Testis (tissue), 2 donors: ENCODE results near the gene AATF.

ENCODE experiments used
- POLR2A ChIP-seq: fragments of 450-650 bp; IDR thresholded peaks from one replicate; pipeline ENCODE4 v1.6.1; 2017; ENCODE audit warnings: antibody characterized with exemption, mild to moderate bottlenecking, moderate library complexity
- TF ChIP-seq, protein P1 (sequence below), 3 experiments: fragments of 450-650 bp in 2 of 3; fragments of 200-600 bp in 1 of 3; sonication (generic) in 1 of 3; IDR thresholded peaks; one replicate each; pipeline ENCODE4 v1.5.1; 2016 to 2019; ENCODE audit warnings: antibody characterized with exemption in 3 of 3, mild to moderate bottlenecking in 2 of 3, moderate library complexity in 1 of 3

DNA sequence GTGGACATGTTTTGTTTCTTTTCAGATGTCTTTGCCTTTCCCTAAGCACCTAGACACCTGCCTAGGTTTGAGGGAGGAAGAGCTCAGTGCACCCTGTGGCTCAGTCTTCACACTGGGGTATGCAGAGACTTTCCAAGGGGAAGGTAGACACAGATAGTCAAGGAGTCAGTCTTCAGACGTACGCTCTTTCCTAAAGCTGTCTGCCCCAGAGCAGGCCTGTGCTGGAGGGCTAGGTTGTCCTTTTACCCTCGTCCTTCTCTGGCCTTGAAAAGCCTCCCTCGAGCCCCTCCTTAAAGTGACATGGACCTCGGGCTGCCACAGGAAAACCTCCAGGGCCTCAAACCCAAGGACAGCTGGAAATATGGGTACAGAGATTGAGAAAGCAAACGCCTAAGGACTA, 103.7 kb downstream of the AATF start:
- TF ChIP-seq, protein P1, sequence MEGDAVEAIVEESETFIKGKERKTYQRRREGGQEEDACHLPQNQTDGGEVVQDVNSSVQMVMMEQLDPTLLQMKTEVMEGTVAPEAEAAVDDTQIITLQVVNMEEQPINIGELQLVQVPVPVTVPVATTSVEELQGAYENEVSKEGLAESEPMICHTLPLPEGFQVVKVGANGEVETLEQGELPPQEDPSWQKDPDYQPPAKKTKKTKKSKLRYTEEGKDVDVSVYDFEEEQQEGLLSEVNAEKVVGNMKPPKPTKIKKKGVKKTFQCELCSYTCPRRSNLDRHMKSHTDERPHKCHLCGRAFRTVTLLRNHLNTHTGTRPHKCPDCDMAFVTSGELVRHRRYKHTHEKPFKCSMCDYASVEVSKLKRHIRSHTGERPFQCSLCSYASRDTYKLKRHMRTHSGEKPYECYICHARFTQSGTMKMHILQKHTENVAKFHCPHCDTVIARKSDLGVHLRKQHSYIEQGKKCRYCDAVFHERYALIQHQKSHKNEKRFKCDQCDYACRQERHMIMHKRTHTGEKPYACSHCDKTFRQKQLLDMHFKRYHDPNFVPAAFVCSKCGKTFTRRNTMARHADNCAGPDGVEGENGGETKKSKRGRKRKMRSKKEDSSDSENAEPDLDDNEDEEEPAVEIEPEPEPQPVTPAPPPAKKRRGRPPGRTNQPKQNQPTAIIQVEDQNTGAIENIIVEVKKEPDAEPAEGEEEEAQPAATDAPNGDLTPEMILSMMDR (IDR thresholded peaks at IDR 0.05) = no peak
- no peak for TF ChIP-seq POLR2A
